ENCODE data around the gene DAGLA. TPM values are rescaled to one million over a fixed set of nuclear protein-coding genes. Genes with fewer than 3 reads are reported as not detected.
"Not testable (repeated sequence)": the region's sequence is repeated elsewhere in the genome, so short reads cannot be mapped to it uniquely, and the experiment has no call there.

DAGLA gene
- total and polyA plus RNA-seq, 2 donors (not counting 3 experiments of a cell fraction or from before 2014, with no cell fraction given) = 2.5 to 4.7 TPM

DNA sequence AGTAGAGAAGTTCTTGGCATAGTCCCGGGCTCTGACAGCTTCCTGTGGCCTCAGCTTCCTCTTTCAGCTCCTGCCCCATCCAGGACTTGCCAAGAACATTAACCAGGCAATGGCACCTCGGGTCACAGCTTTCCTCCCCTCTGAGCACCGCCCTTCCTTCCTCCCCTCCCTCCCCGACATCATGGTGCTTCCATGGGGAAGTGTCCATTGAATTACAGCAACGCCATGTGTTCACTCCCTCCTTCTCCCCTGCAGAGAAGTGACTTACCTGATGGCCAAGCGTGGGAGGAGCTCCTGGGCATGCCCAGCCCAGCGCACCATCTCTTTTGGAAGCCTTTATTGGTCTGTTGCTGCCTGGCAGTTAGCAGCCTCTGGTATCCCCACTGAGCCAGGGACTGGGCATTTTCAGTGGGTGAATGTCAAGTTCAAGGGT is 25.8 kb upstream of the DAGLA start:
- CTCF ChIA-PET = interaction anchor here (0.6 to 1.8 kb wide), 6 partner anchors 16 to 208 kb away, joined by 3 to 8 read pairs (median 3); no protein-coding TSS in a partner anchor
- TF ChIP-seq, protein P1, sequence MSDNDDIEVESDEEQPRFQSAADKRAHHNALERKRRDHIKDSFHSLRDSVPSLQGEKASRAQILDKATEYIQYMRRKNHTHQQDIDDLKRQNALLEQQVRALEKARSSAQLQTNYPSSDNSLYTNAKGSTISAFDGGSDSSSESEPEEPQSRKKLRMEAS (IDR thresholded peaks at IDR 0.05; ENCODE audit: insufficient read depth, insufficient read length) = no peak
- TF ChIP-seq POLR2A (IDR thresholded peaks at IDR 0.05; ENCODE audit: low read depth, low read length) (no peak), MYC (IDR thresholded peaks at IDR 0.05; ENCODE audit: low read depth, low read length) (no peak), GATA2 (IDR thresholded peaks at IDR 0.05; ENCODE audit: insufficient read depth, insufficient read length, low read depth, low read length) (no peak), POLR2AphosphoS5 (IDR thresholded peaks at IDR 0.05; ENCODE audit: insufficient read depth, low read depth, low read length) (no peak), JUN (IDR thresholded peaks at IDR 0.05; ENCODE audit: borderline replicate concordance, insufficient read depth, insufficient read length, low read depth) (no peak), FOS (IDR thresholded peaks at IDR 0.05; ENCODE audit: borderline replicate concordance, insufficient read depth, low read length) (no peak), EZH2 (IDR thresholded peaks at IDR 0.05; ENCODE audit: borderline replicate concordance, low read depth, low read length, severe bottlenecking) (no peak)
- TF ChIP-seq, protein P2, sequence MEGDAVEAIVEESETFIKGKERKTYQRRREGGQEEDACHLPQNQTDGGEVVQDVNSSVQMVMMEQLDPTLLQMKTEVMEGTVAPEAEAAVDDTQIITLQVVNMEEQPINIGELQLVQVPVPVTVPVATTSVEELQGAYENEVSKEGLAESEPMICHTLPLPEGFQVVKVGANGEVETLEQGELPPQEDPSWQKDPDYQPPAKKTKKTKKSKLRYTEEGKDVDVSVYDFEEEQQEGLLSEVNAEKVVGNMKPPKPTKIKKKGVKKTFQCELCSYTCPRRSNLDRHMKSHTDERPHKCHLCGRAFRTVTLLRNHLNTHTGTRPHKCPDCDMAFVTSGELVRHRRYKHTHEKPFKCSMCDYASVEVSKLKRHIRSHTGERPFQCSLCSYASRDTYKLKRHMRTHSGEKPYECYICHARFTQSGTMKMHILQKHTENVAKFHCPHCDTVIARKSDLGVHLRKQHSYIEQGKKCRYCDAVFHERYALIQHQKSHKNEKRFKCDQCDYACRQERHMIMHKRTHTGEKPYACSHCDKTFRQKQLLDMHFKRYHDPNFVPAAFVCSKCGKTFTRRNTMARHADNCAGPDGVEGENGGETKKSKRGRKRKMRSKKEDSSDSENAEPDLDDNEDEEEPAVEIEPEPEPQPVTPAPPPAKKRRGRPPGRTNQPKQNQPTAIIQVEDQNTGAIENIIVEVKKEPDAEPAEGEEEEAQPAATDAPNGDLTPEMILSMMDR (IDR thresholded peaks at IDR 0.05; ENCODE audit: extremely low read depth in 1 of 2, insufficient read depth in 1 of 2, low read depth in 1 of 2, low read length in 2 of 2) = no peak

DNA sequence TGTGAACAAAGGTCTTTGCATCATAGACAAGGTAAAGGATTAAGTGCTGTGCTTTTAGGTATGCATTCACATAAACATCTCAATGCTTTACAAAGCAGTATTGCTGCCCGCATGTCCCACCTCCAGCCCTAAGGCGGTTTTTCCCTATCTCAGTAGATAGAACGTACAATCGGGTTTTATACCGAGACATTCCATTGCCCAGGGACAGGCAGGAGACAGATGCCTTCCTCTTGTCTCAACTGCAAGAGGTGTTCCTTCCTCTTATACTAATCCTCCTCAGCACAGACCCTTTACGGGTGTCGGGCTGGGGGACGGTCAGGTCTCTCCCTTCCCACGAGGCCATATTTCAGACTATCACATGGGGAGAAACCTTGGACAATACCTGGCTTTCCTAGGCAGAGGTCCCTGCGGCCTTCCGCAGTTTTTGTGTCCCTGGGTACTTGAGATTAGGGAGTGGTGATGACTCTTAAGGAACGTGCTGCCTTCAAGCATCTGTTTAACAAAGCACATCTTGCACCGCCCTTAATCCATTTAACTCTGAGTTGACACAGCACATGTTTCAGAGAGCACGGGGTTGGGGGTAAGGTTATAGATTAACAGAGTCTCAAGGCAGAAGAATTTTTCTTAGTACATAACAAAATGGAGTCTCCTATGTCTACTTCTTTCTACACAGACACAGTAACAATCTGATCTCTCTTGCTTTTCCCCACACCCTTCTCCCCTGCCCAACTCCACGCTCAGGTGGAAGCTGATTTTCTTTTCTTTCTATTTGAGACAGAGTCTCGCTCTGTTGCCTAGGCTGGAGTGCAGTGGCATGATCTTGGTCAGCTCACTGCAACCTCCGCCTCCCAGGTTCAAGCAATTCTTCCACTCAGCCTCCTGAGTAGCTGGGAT is 24.7 kb upstream of the DAGLA start:
- H2AFZ ChIP-seq (ENCODE audit: low read depth, low read length); H3K27me3 ChIP-seq (ENCODE audit: control insufficient read depth in 2 of 2, insufficient read depth in 2 of 2, low read length in 2 of 2); dilution Hi-C loops (cut with MboI; ENCODE audit: extremely low pct_ligation_motif_present, low sequenced_read_pairs); BruUV-seq (replicated peaks); H3K9ac ChIP-seq (replicated peaks; ENCODE audit: extremely low read depth, insufficient read depth, low read length); H3K79me2 ChIP-seq (ENCODE audit: control insufficient read depth, insufficient read depth, low read length); POLR2A ChIA-PET; FAIRE-seq; H3K4me1 ChIP-seq (ENCODE audit: control insufficient read depth, extremely low read depth, insufficient read depth, low read length); H3K4me3 ChIP-seq (replicated peaks in 1 of 3; ENCODE audit: insufficient read depth in 1 of 3, low read depth in 1 of 3, low read length in 3 of 3); H3K9me1 ChIP-seq (replicated peaks; ENCODE audit: control insufficient read depth, extremely low read depth, insufficient read depth, low read length); H3K36me3 ChIP-seq (ENCODE audit: control insufficient read depth in 2 of 2, extremely low read depth in 1 of 2, insufficient read depth in 2 of 2, low read length in 2 of 2); H4K20me1 ChIP-seq (replicated peaks; ENCODE audit: control insufficient read depth, extremely low read depth, insufficient read depth, low read length); DNase-seq (ENCODE audit: low read depth, low spot score); H3K9me3 ChIP-seq (replicated peaks; ENCODE audit: control insufficient read depth, insufficient read depth, low read length); intact Hi-C loops (cut with micrococcal nuclease); H3K4me2 ChIP-seq (ENCODE audit: insufficient read depth, low read length); H3K27ac ChIP-seq (ENCODE audit: insufficient read depth, low read depth, low read length): not testable (repeated sequence)
- CTCF ChIA-PET = interaction anchor here (0.8 kb wide), 1 partner anchor 32 kb away, joined by 3 read pairs; no protein-coding TSS in a partner anchor

More for the DNA sequence above, 25.8 kb upstream of the DAGLA start:
- Histone ChIP-seq H3K36me3 (ENCODE audit: control insufficient read depth in 2 of 2, extremely low read depth in 1 of 2, insufficient read depth in 2 of 2, low read length in 2 of 2) (no peaks in the 10 kb centered on the region), H3K4me1 (ENCODE audit: control insufficient read depth, extremely low read depth, insufficient read depth, low read length) (no peaks in the 10 kb centered on the region), H3K9me3 (replicated peaks; ENCODE audit: control insufficient read depth, insufficient read depth, low read length) (no peaks in the 10 kb centered on the region), H3K9me1 (replicated peaks; ENCODE audit: control insufficient read depth, extremely low read depth, insufficient read depth, low read length) (no peaks in the 10 kb centered on the region), H2AFZ (ENCODE audit: low read depth, low read length) (no peak overlapping the region), H3K27ac (ENCODE audit: insufficient read depth, low read depth, low read length) (no peak overlapping the region), H3K4me3 (replicated peaks in 1 of 3; ENCODE audit: insufficient read depth in 1 of 3, low read depth in 1 of 3, low read length in 3 of 3) (no peak overlapping the region), H4K20me1 (replicated peaks; ENCODE audit: control insufficient read depth, extremely low read depth, insufficient read depth, low read length) (no peaks in the 10 kb centered on the region), H3K4me2 (ENCODE audit: insufficient read depth, low read length) (no peak overlapping the region), H3K27me3 (ENCODE audit: control insufficient read depth in 2 of 2, insufficient read depth in 2 of 2, low read length in 2 of 2) (no peaks in the 10 kb centered on the region), H3K79me2 (ENCODE audit: control insufficient read depth, insufficient read depth, low read length) (no peaks in the 10 kb centered on the region), H3K9ac (replicated peaks; ENCODE audit: extremely low read depth, insufficient read depth, low read length) (no peak overlapping the region)
- no peak for DNase-seq (ENCODE audit: low read depth, low spot score)
- intact Hi-C loops (cut with micrococcal nuclease) (no loop called here), dilution Hi-C loops (cut with MboI; ENCODE audit: extremely low pct_ligation_motif_present, low sequenced_read_pairs) (no loop called here)
- POLR2A ChIA-PET = no interaction called here
- BruUV-seq (replicated peaks) = no TSS peak
- FAIRE-seq = no peak

Measured in endothelial cell of umbilical vein (primary cell).